Gastrocnemius medialis (tissue), 4 donors: ENCODE measurements around the gene CTAG2.

Experiments
- CTCF ChIP-seq, 5 experiments: fragments of 450-650 bp in 3 of 5; fragments of 200-600 bp in 2 of 5; sonication (generic) in 2 of 5; IDR thresholded peaks in 4 of 5; conservative IDR thresholded peaks in 1 of 5; 1 replicate in 4 of 5; 2 replicates in 1 of 5; pipeline ENCODE4 v1.5.1; 2016 to 2019; ENCODE audit warnings: antibody characterized with exemption in 5 of 5, mild to moderate bottlenecking in 3 of 5, moderate library complexity in 3 of 5
- POLR2A ChIP-seq, 2 donors: fragments of 450-650 bp; IDR thresholded peaks; one replicate each; pipeline ENCODE4 v1.6.1; 2017; ENCODE audit warnings: antibody characterized with exemption in 2 of 2, mild to moderate bottlenecking in 2 of 2, moderate library complexity in 2 of 2

GRCh38 chrX:154654372-154654771 lies 993 bp upstream of the CTAG2 start:
- no peak for TF ChIP-seq CTCF (IDR thresholded peaks at IDR 0.05 in 4 of 5, conservative IDR thresholded peaks at IDR 0.05 in 1 of 5)
- TF ChIP-seq POLR2A (IDR thresholded peaks at IDR 0.05) = no peak
